CD4-positive, alpha-beta memory T cell (primary cell): Measurements from ENCODE around the gene CYP4V2. TPM values are rescaled to one million over a fixed set of nuclear protein-coding genes. Genes with fewer than 3 reads are reported as not detected.
A peak's percentile ranks its signal among the peaks of the same experiment; 100 is the strongest.

Experiments used
- CTCF ChIA-PET: fragments of 350-600 bp; sonication (Branson Sonifier 250); formaldehyde crosslinking; loops from one replicate; lab custom pipeline; 2021; ENCODE audit warnings: inconsistent platforms; ENCODE audit not compliant: partially characterized antibody; lab: Charles Lee
- POLR2A ChIA-PET: fragments of 350-600 bp; sonication (Branson Sonifier 250); formaldehyde crosslinking; loops from one replicate; lab custom pipeline; 2021; ENCODE audit not compliant: partially characterized antibody; lab: Charles Lee
- DNase-seq, 5 donors: peaks; one replicate each; pipeline versions ENCODE4 v3.0.0 to v3.0.0-alpha.2; 2020 to 2022; ENCODE audit warnings: mixed read lengths in 1 of 5
- H3K27ac ChIP-seq: one replicate; pipeline ENCODE4 v1.7.0; 2013; ENCODE audit warnings: low read depth, low read length
- H3K27me3 ChIP-seq: 2 replicates; pipeline ENCODE4 v1.7.0; 2013; ENCODE audit warnings: mild to moderate bottlenecking, low read length, moderate library complexity; ENCODE audit not compliant: insufficient read depth
- H3K36me3 ChIP-seq: 2 replicates; pipeline ENCODE4 v1.7.0; 2013; ENCODE audit warnings: mild to moderate bottlenecking, low read length, moderate library complexity; ENCODE audit not compliant: insufficient read depth
- H3K4me1 ChIP-seq: 2 replicates; pipeline ENCODE4 v1.7.0; 2013; ENCODE audit warnings: mild to moderate bottlenecking, low read length, moderate library complexity; ENCODE audit not compliant: insufficient read depth
- H3K4me3 ChIP-seq, 2 donors: one replicate each; pipeline ENCODE4 v1.7.0; 2013; ENCODE audit warnings: low read length in 2 of 2, mild to moderate bottlenecking in 1 of 2
- H3K9me3 ChIP-seq, 2 donors: one replicate each; pipeline ENCODE4 v1.7.0; 2013; ENCODE audit warnings: low read length in 2 of 2, control low read depth in 1 of 2; ENCODE audit not compliant: control insufficient read depth in 1 of 2
- H3K27ac Mint-ChIP-seq, 7 donors: one replicate each; pipeline ENCODE4 v1.8.0; 2020 to 2021; ENCODE audit warnings: mixed read lengths in 7 of 7, mild to moderate bottlenecking in 6 of 7, inconsistent platforms in 3 of 7, moderate library complexity in 3 of 7
- H3K27me3 Mint-ChIP-seq, 2 donors: one replicate each; pipeline ENCODE4 v1.8.0; 2020 to 2021; ENCODE audit warnings: mixed read lengths in 2 of 2
- H3K36me3 Mint-ChIP-seq, 2 donors: one replicate each; pipeline ENCODE4 v1.8.0; 2020 to 2021; ENCODE audit warnings: mixed read lengths in 2 of 2, inconsistent platforms in 1 of 2, mild to moderate bottlenecking in 1 of 2
- H3K4me1 Mint-ChIP-seq, 4 donors: one replicate each; pipeline ENCODE4 v1.8.0; 2020 to 2021; ENCODE audit warnings: mixed read lengths in 4 of 4, mild to moderate bottlenecking in 1 of 4
- H3K4me3 Mint-ChIP-seq, 8 donors: one replicate each; pipeline ENCODE4 v1.8.0; 2020 to 2021; ENCODE audit warnings: mixed read lengths in 8 of 8, mild to moderate bottlenecking in 7 of 8, moderate library complexity in 6 of 8, inconsistent platforms in 3 of 8
- H3K9me3 Mint-ChIP-seq, 8 donors: one replicate each; pipeline ENCODE4 v1.8.0; 2020 to 2021; ENCODE audit warnings: mixed read lengths in 8 of 8, mild to moderate bottlenecking in 5 of 8, inconsistent platforms in 3 of 8, moderate library complexity in 1 of 8
- intact Hi-C: fragments of 100-400 bp; cut with micrococcal nuclease; formaldehyde crosslinking; loops from one replicate; pipeline ENCODE4 v1.15.1; 2023
- polyA plus RNA-seq, 2 donors: library from polyadenylated mRNA; unstranded; fragments of 300-500 nt; fragmentation: Illumina TruSeq; gene quantifications; one replicate each; pipeline ENCODE4 v1.2.3, GENCODE V29; 2021
- total RNA-seq, 2 experiments: library from RNA; stranded (reverse); gene quantifications; one replicate each; pipeline ENCODE4 v1.2.3, GENCODE V29; 2021

CYP4V2 gene
- 10 to 100 TPM; 41.9 to 45.5 TPM for total RNA-seq
- 10 to 100 TPM; 25.3 to 40.9 TPM for polyA plus RNA-seq

- DNase-seq: peak; percentile 85 to 93 (median 90)
- H3K36me3 ChIP-seq: peaks cover 4% of the 10 kb centered on the region
- H3K4me1 ChIP-seq: peaks cover 36% of the 10 kb centered on the region
- ChIA-PET POLR2A (interaction anchor here (0.6 to 5.8 kb wide), 12 partner anchors 13 to 1366 kb away, joined by 3 to 131 read pairs (median 4); partner anchors contain the start of genes ACSL1, ANKRD37, FAM149A and LRP2BP), CTCF (interaction anchor here (1.0 to 4.6 kb wide), 5 partner anchors 12 to 594 kb away, joined by 3 to 45 read pairs (median 3); no protein-coding TSS in a partner anchor)
- intact Hi-C loops: loop anchor here (1.0 to 10.0 kb wide), 3 partner anchors 13 to 797 kb away; partner anchors contain the start of genes ANKRD37 and LRP2BP
- Mint-ChIP-seq H3K36me3 (peaks cover 17 to 39% of the 10 kb centered on the region in 2 donors), H3K9me3 (no peaks in the 10 kb centered on the region), H3K4me1 (peaks cover 30 to 57% (median 42%) of the 10 kb centered on the region in 4 donors), H3K27me3 (no peaks in the 10 kb centered on the region), H3K27ac (peak within 1 kb of the TSS; percentile 96 to 98 (median 97)), H3K4me3 (peak within 1 kb of the TSS; percentile 92 to 97 (median 95))
- H3K9me3 ChIP-seq: no peaks in the 10 kb centered on the region
- peak within 1 kb of the TSS; percentile 90 for H3K27ac ChIP-seq
- H3K27me3 ChIP-seq: no peaks in the 10 kb centered on the region
- peak within 1 kb of the TSS; percentile 79 for H3K4me3 ChIP-seq
Measured at GRCh38 chr4:186191200-186192065, at the start of gene CYP4V2. CYP4V2 (plus strand) TSS chr4:186191567; CDS start chr4:186191824, 257 bp downstream.

- H3K4me1 ChIP-seq: peaks cover 5% of the 10 kb centered on the region
- H3K9me3 ChIP-seq: no peaks in the 10 kb centered on the region
- intact Hi-C loops: no loop called here
- peaks cover 37 to 47% of the 10 kb centered on the region in 2 donors for H3K27me3 Mint-ChIP-seq
- H3K27me3 ChIP-seq: peaks cover 25% of the 10 kb centered on the region
- H3K4me3 Mint-ChIP-seq: peak overlapping the region; percentile 49 to 83 (median 74)
- peaks cover 2 to 17% (median 15%) of the 10 kb centered on the region in 4 donors for H3K4me1 Mint-ChIP-seq
- ChIA-PET POLR2A (no interaction called here), CTCF (no interaction called here)
- no peaks in the 10 kb centered on the region for H3K36me3 ChIP-seq
- H3K27ac Mint-ChIP-seq: peak overlapping the region in 1 of 7 donors; percentile 21
- H3K27ac ChIP-seq: no peak overlapping the region
- no peaks in the 10 kb centered on the region for H3K36me3 Mint-ChIP-seq
- DNase-seq: no peak
- no peak overlapping the region for H3K4me3 ChIP-seq
- H3K9me3 Mint-ChIP-seq: no peaks in the 10 kb centered on the region
Measured at GRCh38 chr4:186144198-186144945, 47.0 kb upstream of the CYP4V2 start.

- Histone ChIP-seq H3K27me3 (peaks cover 25% of the 10 kb centered on the region), H3K27ac (no peak overlapping the region), H3K4me1 (peaks cover 5% of the 10 kb centered on the region), H3K9me3 (no peaks in the 10 kb centered on the region), H3K36me3 (no peaks in the 10 kb centered on the region), H3K4me3 (no peak overlapping the region)
- H3K27ac Mint-ChIP-seq: no peak overlapping the region
- peaks cover 0 to 1% (median 0%) of the 10 kb centered on the region in 8 donors for H3K9me3 Mint-ChIP-seq
- H3K4me3 Mint-ChIP-seq: peak overlapping the region; percentile 71 to 87 (median 74)
- H3K4me1 Mint-ChIP-seq: peaks cover 2 to 17% (median 15%) of the 10 kb centered on the region in 4 donors
- peaks cover 37 to 47% of the 10 kb centered on the region in 2 donors for H3K27me3 Mint-ChIP-seq
- ChIA-PET POLR2A (no interaction called here), CTCF (no interaction called here)
- intact Hi-C loops: loop anchor here (5.0 kb wide), 1 partner anchor 47 kb away; the partner anchor contains the start of gene CYP4V2
- no peak for DNase-seq
- no peaks in the 10 kb centered on the region for H3K36me3 Mint-ChIP-seq
Measured at GRCh38 chr4:186144946-186145569, 46.3 kb upstream of the CYP4V2 start.

- Histone ChIP-seq H3K36me3 (no peaks in the 10 kb centered on the region), H3K27me3 (peaks cover 25% of the 10 kb centered on the region), H3K4me3 (no peak overlapping the region), H3K9me3 (no peaks in the 10 kb centered on the region), H3K27ac (no peak overlapping the region), H3K4me1 (peaks cover 5% of the 10 kb centered on the region)
- intact Hi-C loops: loop anchor here (5.0 kb wide), 1 partner anchor 46 kb away; the partner anchor contains the start of gene CYP4V2
- Mint-ChIP-seq H3K4me3 (peak overlapping the region in 1 of 8 donors; percentile 4), H3K27me3 (peaks cover 37 to 47% of the 10 kb centered on the region in 2 donors), H3K27ac (no peak overlapping the region), H3K4me1 (peaks cover 2 to 17% (median 15%) of the 10 kb centered on the region in 4 donors), H3K9me3 (peaks cover 0 to 2% (median 0%) of the 10 kb centered on the region in 8 donors), H3K36me3 (no peaks in the 10 kb centered on the region)
- no peak for DNase-seq
- ChIA-PET CTCF (interaction anchor here (1.1 to 2.4 kb wide), 2 partner anchors 9 to 438 kb away, joined by 3 to 8 read pairs; no protein-coding TSS in a partner anchor), POLR2A (no interaction called here)
Measured at GRCh38 chr4:186146458-186146857, 44.9 kb upstream of the CYP4V2 start.

GRCh38 chr4:186148336-186148975 is 42.9 kb upstream of the CYP4V2 start:
- H3K27me3 Mint-ChIP-seq: peaks cover 31 to 48% of the 10 kb centered on the region in 2 donors
- H3K4me1 Mint-ChIP-seq: peaks cover 2 to 21% (median 15%) of the 10 kb centered on the region in 4 donors
- H3K36me3 Mint-ChIP-seq: no peaks in the 10 kb centered on the region
- ChIA-PET CTCF (interaction anchor here (0.9 kb wide), 1 partner anchor 10 kb away, joined by 3 read pairs; no protein-coding TSS in a partner anchor), POLR2A (no interaction called here)
- H3K4me3 ChIP-seq: no peak overlapping the region
- no peak for DNase-seq
- intact Hi-C loops: loop anchor here (5.0 kb wide), 1 partner anchor 44 kb away; the partner anchor contains the start of gene CYP4V2
- peaks cover 5% of the 10 kb centered on the region for H3K4me1 ChIP-seq
- no peaks in the 10 kb centered on the region for H3K9me3 ChIP-seq
- H3K27me3 ChIP-seq: peaks cover 25% of the 10 kb centered on the region
- H3K4me3 Mint-ChIP-seq: no peak overlapping the region
- no peak overlapping the region for H3K27ac ChIP-seq
- no peak overlapping the region for H3K27ac Mint-ChIP-seq
- H3K9me3 Mint-ChIP-seq: peaks cover 0 to 2% (median 0%) of the 10 kb centered on the region in 8 donors
- H3K36me3 ChIP-seq: no peaks in the 10 kb centered on the region

GRCh38 chr4:186149872-186150271 is 41.5 kb upstream of the CYP4V2 start:
- H3K4me3 Mint-ChIP-seq: no peak overlapping the region
- CTCF ChIA-PET: interaction anchor here (0.6 to 1.3 kb wide), 9 partner anchors 8 to 1639 kb away, joined by 3 to 4 read pairs (median 4); no protein-coding TSS in a partner anchor
- H3K9me3 Mint-ChIP-seq: peaks cover 0 to 2% (median 0%) of the 10 kb centered on the region in 8 donors
- H3K9me3 ChIP-seq: no peaks in the 10 kb centered on the region
- H3K27me3 Mint-ChIP-seq: peaks cover 31 to 48% of the 10 kb centered on the region in 2 donors
- H3K36me3 Mint-ChIP-seq: no peaks in the 10 kb centered on the region
- peaks cover 5% of the 10 kb centered on the region for H3K4me1 ChIP-seq
- no peak overlapping the region for H3K27ac Mint-ChIP-seq
- H3K27ac ChIP-seq: no peak overlapping the region
- no peak overlapping the region for H3K4me3 ChIP-seq
- intact Hi-C loops: loop anchor here (5.0 kb wide), 1 partner anchor 42 kb away; the partner anchor contains the start of gene CYP4V2
- H3K4me1 Mint-ChIP-seq: peaks cover 0 to 12% (median 8%) of the 10 kb centered on the region in 4 donors
- H3K27me3 ChIP-seq: peaks cover 20% of the 10 kb centered on the region
- DNase-seq: peak in 3 of 5 donors; percentile 15 to 28 (median 23)
- no peaks in the 10 kb centered on the region for H3K36me3 ChIP-seq
- POLR2A ChIA-PET: no interaction called here
